Measurements from ENCODE around the gene FOXRED2. TPM values are rescaled to one million over a fixed set of nuclear protein-coding genes. Genes with fewer than 3 reads are reported as not detected.

The FOXRED2 gene
- total and polyA plus RNA-seq, 8 donors = 0.76 to 17.5 (median 3.8) TPM

GRCh38 chr22:36472689-36473088 lies 34.2 kb downstream of the FOXRED2 start:
- intact Hi-C loops (cut with DNase I; ENCODE audit: low total_unique reads) = loop anchor here (5.0 to 10.0 kb wide), 2 partner anchors 108 to 170 kb away; no protein-coding TSS in a partner anchor
- peaks cover 45 to 77% (median 71%) of the 10 kb centered on the region in 4 donors for H3K36me3 ChIP-seq
- 75 to 83% (median 79%) methylated on average over 11 to 13 of the region's 13 CpGs for WGBS, 5 donors
- peak overlapping the region in 1 of 4 donors; percentile 24 for H3K4me3 ChIP-seq
- no peak for TF ChIP-seq POLR2AphosphoS5 (IDR thresholded peaks at IDR 0.05)
- no peak for TF ChIP-seq CTCF (IDR thresholded peaks at IDR 0.05)
- no peak for TF ChIP-seq POLR2A (IDR thresholded peaks at IDR 0.05)
- TF ChIP-seq EP300 (IDR thresholded peaks at IDR 0.05) = no peak
- peak overlapping the region in 4 of 5 donors; percentile 76 to 94 (median 84) for H3K27ac ChIP-seq
- H3K9me3 ChIP-seq = no peaks in the 10 kb centered on the region
- DNase-seq = no peak
- peaks cover 20 to 53% (median 36%) of the 10 kb centered on the region in 4 donors for H3K4me1 ChIP-seq
- no peaks in the 10 kb centered on the region for H3K27me3 ChIP-seq

DNA sequence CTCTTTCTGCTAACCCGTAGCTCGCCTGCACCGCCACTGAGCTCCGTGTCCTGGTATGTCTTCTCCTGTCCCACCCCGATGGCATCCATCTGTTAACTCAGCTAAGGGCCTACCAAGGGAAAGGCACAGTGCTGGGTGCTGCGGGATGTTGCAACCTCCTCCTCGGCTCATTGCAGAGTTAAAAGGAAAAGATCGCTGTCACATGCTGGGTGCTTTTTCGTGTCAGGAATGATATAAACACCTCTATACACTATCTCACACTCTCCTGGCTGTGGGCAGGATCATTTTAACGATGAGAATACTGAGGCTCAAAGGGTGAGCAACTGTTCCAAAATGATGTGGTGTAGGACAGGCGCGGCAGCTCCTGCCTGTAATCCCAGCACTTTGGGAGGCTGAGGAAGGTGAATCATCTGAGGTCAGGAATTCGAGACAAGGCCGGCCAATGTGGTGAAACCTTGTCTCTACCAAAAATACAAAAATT lies 35.5 kb downstream of the FOXRED2 start:
- intact Hi-C loops (cut with DNase I; ENCODE audit: low total_unique reads) = loop anchor here (5.0 to 10.0 kb wide), 2 partner anchors 107 to 169 kb away; no protein-coding TSS in a partner anchor
- WGBS, 5 donors = 73 to 87% (median 84%) methylated on average over 14 of the region's 14 CpGs
- peak overlapping the region in 2 of 4 donors; percentile 15 to 24 for H3K4me3 ChIP-seq
- peak overlapping the region; percentile 34 to 94 (median 82) for H3K27ac ChIP-seq
- no peaks in the 10 kb centered on the region for H3K27me3 ChIP-seq
- TF ChIP-seq CTCF (IDR thresholded peaks at IDR 0.05) (no peak), EP300 (IDR thresholded peaks at IDR 0.05) (no peak), POLR2AphosphoS5 (IDR thresholded peaks at IDR 0.05) (peak in 2 of 3 donors; percentile 30 to 42), POLR2A (IDR thresholded peaks at IDR 0.05) (no peak)
- peaks cover 34 to 75% (median 71%) of the 10 kb centered on the region in 4 donors for H3K36me3 ChIP-seq
- DNase-seq = no peak
- no peaks in the 10 kb centered on the region for H3K9me3 ChIP-seq
- H3K4me1 ChIP-seq = peaks cover 22 to 62% (median 41%) of the 10 kb centered on the region in 4 donors

- peak; percentile 36 for TF ChIP-seq EP300 (IDR thresholded peaks at IDR 0.05)
- no peak for TF ChIP-seq CTCF (IDR thresholded peaks at IDR 0.05)
- peak in 2 of 3 donors; percentile 30 to 67 for TF ChIP-seq POLR2AphosphoS5 (IDR thresholded peaks at IDR 0.05)
- no peaks in the 10 kb centered on the region for H3K27me3 ChIP-seq
- peaks cover 25 to 66% (median 45%) of the 10 kb centered on the region in 4 donors for H3K4me1 ChIP-seq
- H3K9me3 ChIP-seq = no peaks in the 10 kb centered on the region
- intact Hi-C loops (cut with DNase I; ENCODE audit: low total_unique reads) = loop anchor here (5.0 to 10.0 kb wide), 2 partner anchors 106 to 169 kb away; no protein-coding TSS in a partner anchor
- DNase-seq = peak in 1 of 2 donors; percentile 63
- H3K4me3 ChIP-seq = peak overlapping the region in 2 of 4 donors; percentile 15 to 24
- WGBS, 5 donors = 64 to 73% (median 71%) methylated on average over 7 to 10 of the region's 10 CpGs
- peaks cover 30 to 71% (median 68%) of the 10 kb centered on the region in 4 donors for H3K36me3 ChIP-seq
- peak overlapping the region; percentile 34 to 94 (median 82) for H3K27ac ChIP-seq
These were observed 35.9 kb downstream of the FOXRED2 start for GRCh38 chr22:36470994-36471331.

DNA sequence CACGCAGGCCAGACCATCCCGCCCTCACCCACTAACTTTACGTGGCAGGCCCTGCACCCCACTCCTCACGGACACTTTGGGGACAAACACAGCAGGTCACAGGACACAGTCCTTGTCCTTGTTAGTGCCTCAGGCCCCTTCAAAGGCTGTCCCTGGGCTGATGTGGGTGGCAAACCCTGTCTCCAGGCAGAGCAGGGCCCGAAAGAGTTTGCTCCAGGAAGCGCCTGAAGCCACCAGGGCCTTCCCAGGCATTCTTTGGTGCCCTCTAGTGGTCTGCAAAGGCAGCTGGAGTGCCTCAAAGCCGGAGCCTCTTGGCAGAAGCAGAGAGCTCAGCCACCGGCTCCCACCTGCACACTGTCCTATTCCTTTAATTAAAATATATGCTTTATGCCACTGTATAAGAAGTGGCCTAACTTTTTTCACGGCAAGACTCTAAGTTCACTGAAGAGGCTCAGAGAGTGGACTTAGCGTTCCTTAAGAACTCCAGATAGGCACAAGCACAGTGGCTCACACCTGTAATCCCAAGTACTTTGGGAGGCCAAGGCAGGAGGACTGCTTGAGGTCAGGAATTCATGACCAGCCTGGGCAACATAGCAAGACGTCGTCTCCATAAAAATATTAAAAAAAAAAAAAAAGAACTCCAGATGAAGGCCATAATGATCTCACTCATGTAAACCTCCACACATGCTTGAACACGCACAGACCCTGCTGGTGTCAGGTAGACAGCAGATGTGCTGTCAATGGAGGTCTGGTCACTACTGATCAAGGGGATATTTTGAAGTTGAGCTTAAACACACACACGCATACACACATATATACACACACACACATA lies 36.5 kb downstream of the FOXRED2 start:
- intact Hi-C loops (cut with DNase I; ENCODE audit: low total_unique reads) = loop anchor here (5.0 to 10.0 kb wide), 2 partner anchors 106 to 168 kb away; no protein-coding TSS in a partner anchor
- peak overlapping the region in 4 of 5 donors; percentile 76 to 94 (median 84) for H3K27ac ChIP-seq
- 36 to 44% (median 41%) methylated on average over 13 to 14 of the region's 14 CpGs for WGBS, 5 donors

More for the DNA sequence above, 36.5 kb downstream of the FOXRED2 start:
- H3K36me3 ChIP-seq = peaks cover 24 to 66% (median 63%) of the 10 kb centered on the region in 4 donors
- peaks cover 31 to 72% (median 51%) of the 10 kb centered on the region in 4 donors for H3K4me1 ChIP-seq
- peak; percentile 38 to 89 (median 55) for TF ChIP-seq POLR2AphosphoS5 (IDR thresholded peaks at IDR 0.05)
- peak in 5 of 7 experiments; percentile 89 to 95 (median 91) for TF ChIP-seq CTCF (IDR thresholded peaks at IDR 0.05)
- no peak for TF ChIP-seq POLR2A (IDR thresholded peaks at IDR 0.05)
- no peak for TF ChIP-seq EP300 (IDR thresholded peaks at IDR 0.05)
- H3K4me3 ChIP-seq = no peak overlapping the region
- H3K27me3 ChIP-seq = no peaks in the 10 kb centered on the region
- H3K9me3 ChIP-seq = no peaks in the 10 kb centered on the region
- DNase-seq = peak; percentile 87 to 95

All from stomach (tissue), 9 donors.